GM04503 (cell line): Measurements from ENCODE around the gene BCL6.

ENCODE experiments used
- DNase-seq: peaks from one replicate; pipeline ENCODE4 v3.0.0-alpha.2; 2012; ENCODE audit warnings: low read depth

The BCL6 gene

GRCh38 chr3:187745201-187746058, at the start of gene BCL6:
Gene BCL6 (minus strand): TSS chr3:187745468. CDS start chr3:187733693, 11,775 bp downstream.
- DNase-seq, result peak; percentile 92

GRCh38 chr3:187794731-187795130, 49.5 kb upstream of the BCL6 start:
- DNase-seq, result no peak

- no peak for DNase-seq
Observed at GRCh38 chr3:187793618-187794017, 48.4 kb upstream of the BCL6 start.

GRCh38 chr3:187792521-187792920, 47.3 kb upstream of the BCL6 start:
- no peak for DNase-seq

GRCh38 chr3:187789872-187790271, 44.6 kb upstream of the BCL6 start:
- DNase-seq, result no peak

GRCh38 chr3:187788984-187789857, 44.0 kb upstream of the BCL6 start:
- DNase-seq, result no peak

- peak; percentile 91 for DNase-seq
Observed at GRCh38 chr3:187783098-187783497, 37.8 kb upstream of the BCL6 start.

GRCh38 chr3:187782006-187782405, 36.7 kb upstream of the BCL6 start:
- DNase-seq, result no peak

- DNase-seq, result no peak
Observed at GRCh38 chr3:187781001-187781400, 35.7 kb upstream of the BCL6 start.

- no peak for DNase-seq
Observed at GRCh38 chr3:187778726-187779125, 33.5 kb upstream of the BCL6 start.

- DNase-seq, result no peak
Observed at GRCh38 chr3:187777331-187777941, 32.2 kb upstream of the BCL6 start.

- no peak for DNase-seq
Observed at GRCh38 chr3:187775549-187775948, 30.3 kb upstream of the BCL6 start.

- DNase-seq, result no peak
Observed at GRCh38 chr3:187774185-187774789, 29.0 kb upstream of the BCL6 start.

GRCh38 chr3:187773233-187774184, 28.2 kb upstream of the BCL6 start:
- DNase-seq, result no peak

- DNase-seq, result no peak
Observed at GRCh38 chr3:187770224-187770623, 25.0 kb upstream of the BCL6 start.

- DNase-seq, result no peak
Observed at GRCh38 chr3:187769771-187770170, 24.5 kb upstream of the BCL6 start.

- DNase-seq, result peak; percentile 86
Observed at GRCh38 chr3:187767266-187768012, 22.2 kb upstream of the BCL6 start.

- DNase-seq, result no peak
Observed at GRCh38 chr3:187765342-187765741, 20.1 kb upstream of the BCL6 start.

GRCh38 chr3:187763850-187764648, 18.8 kb upstream of the BCL6 start:
- DNase-seq, result no peak
